ENCODE measurements around the gene ACLY.
"Not testable (repeated sequence)": the region's sequence is repeated elsewhere in the genome, so short reads cannot be mapped to it uniquely, and the experiment has no call there.

Gene ACLY

DNA sequence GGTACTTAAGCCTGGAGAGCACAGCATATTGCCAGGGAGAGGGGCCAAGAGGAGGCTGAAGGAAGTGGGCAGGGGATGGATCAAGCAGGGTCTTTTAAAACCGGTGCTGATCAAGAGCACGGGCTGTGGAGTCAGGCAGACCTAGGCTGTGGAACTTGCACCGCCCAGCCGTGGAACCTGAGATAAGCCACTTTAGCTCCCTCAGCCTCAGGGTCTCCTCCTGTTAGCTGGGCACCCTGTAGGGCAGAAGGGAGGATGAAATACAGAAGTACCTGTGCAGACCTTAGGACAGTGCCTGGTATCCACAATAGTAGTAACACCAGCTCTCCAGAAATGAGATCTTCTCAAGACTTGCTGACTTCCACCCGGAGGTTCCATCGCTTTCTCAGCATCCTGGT is 20.9 kb upstream of the ACLY start:
- DNase-seq (ENCODE audit: low read depth, low spot score): no peak

- DNase-seq (ENCODE audit: low read depth, low spot score): no peak
Observed at GRCh38 chr17:41939044-41939692, 20.4 kb upstream of the ACLY start.

- no peak for DNase-seq (ENCODE audit: low read depth, low spot score)
Observed at GRCh38 chr17:41937970-41938954, 19.5 kb upstream of the ACLY start.

- no peak for DNase-seq (ENCODE audit: low read depth, low spot score)
Observed at GRCh38 chr17:41935641-41936040, 16.9 kb upstream of the ACLY start.

DNA sequence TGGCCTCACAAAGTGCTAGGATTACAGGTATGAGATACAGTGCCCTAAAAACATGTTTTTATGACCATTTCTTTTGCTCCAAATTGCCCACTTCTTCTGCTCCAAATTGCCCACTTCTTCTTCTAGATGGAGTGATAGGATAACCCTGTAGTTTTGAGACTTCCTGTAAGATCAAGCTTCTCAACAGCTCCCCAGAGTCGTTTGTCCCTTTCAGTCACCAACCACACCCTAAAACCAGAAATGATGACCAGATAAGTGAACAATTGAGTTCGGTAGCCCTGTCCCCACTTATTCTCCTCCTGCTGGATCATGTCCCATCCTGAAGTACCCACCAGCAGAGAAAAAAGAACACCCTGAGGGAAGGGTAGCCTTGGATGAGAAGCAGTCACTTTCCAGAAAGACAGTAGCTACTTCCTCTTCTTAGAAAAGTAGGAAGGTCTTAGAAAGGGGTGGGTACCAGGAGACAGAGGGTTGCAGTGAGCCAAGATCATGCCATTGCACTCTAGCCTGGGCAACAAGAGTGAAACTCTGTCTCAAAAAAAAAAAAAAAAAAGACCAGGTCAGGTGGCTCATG is 14.2 kb upstream of the ACLY start:
- no peak for DNase-seq (ENCODE audit: low read depth, low spot score)

DNA sequence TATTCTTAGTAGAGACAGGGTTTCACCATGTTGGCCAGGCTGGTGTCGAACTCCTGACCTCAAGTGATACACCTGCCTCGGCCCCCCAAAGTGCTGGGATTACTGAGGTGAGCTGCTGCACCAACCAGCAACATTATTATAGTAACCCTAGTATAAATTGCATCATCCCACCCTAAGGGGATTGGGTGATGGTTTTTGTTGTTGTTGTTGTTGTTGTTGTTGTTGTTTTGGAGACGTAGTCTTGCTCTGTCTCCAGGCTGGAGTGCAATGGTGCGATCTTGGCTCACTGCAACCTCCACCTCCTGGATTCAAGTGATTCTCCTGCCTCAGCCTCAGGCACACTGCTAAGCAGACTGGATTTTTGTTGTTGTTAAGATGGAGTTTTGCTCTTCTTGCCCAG is 13.0 kb upstream of the ACLY start:
- not testable (repeated sequence) for DNase-seq (ENCODE audit: low read depth, low spot score)

- not testable (repeated sequence) for DNase-seq (ENCODE audit: low read depth, low spot score)
Observed at GRCh38 chr17:41930833-41931156, 12.0 kb upstream of the ACLY start.

GRCh38 chr17:41930009-41930832 is 11.5 kb upstream of the ACLY start, which contains the start of gene ODAD4:
TSS of gene ODAD4 (plus strand) at chr17:41930617. CDS start at chr17:41930724, 107 bp downstream.
- DNase-seq (ENCODE audit: low read depth, low spot score): peak; percentile 89

- DNase-seq (ENCODE audit: low read depth, low spot score): no peak
Observed at GRCh38 chr17:41928693-41929251, 10.0 kb upstream of the ACLY start.

- DNase-seq (ENCODE audit: low read depth, low spot score): no peak
Observed at GRCh38 chr17:41925991-41926590, 7.3 kb upstream of the ACLY start.

DNA sequence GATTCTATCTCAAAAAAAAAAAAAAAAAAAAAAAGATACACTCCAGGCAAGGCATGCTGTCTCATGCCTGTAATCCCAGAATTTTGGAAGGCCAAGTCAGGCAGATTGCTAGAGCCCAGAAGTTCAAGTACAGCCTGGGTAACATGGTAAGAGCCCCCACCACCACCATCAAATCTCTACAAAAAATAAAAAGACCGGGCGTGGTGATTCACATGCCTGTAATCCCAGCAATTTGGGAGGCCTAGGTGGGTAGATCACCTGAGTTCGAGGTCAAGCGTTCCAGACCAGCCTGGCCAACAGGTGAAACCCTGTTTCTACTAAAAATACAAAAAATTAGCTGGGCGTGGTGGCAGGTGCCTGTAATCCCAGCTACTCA is 1.8 kb upstream of the ACLY start:
- no peak for DNase-seq (ENCODE audit: low read depth, low spot score)

DNA sequence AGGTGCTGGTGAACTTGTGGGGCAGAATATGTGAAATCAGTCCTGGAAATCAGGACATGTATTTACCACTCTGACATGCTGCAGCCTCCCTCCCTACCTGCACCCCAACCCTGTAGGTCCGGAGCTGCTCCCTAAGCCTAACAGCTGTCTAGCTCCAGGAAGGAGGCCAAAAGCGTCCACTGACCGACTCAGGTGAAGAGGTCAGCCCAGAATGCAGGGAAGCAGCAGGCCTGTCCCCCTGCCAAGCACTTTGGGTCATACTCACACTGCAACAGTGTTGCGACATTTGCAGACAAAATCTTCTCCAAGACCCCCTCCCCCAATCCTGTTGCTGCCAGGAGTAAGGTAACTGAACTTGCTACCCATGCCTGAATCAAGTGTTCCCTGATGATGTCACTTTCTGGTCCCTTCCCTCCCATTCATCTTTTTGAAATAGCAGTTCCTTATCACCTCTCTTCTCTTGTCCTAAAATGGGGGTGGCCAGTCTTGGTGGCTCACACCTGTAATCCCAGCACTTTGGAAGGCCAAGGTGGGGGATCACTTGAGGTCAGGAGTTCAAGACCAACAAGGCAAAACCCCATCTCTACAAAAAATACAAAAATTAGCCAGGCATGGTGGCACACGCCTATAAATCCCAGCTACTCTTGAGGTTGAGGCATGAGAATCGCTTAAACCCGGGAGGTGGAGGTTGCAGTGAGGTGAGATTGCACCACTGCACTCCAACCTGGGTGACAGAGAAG is 1.3 kb upstream of the ACLY start:
- DNase-seq (ENCODE audit: low read depth, low spot score): no peak

DNA sequence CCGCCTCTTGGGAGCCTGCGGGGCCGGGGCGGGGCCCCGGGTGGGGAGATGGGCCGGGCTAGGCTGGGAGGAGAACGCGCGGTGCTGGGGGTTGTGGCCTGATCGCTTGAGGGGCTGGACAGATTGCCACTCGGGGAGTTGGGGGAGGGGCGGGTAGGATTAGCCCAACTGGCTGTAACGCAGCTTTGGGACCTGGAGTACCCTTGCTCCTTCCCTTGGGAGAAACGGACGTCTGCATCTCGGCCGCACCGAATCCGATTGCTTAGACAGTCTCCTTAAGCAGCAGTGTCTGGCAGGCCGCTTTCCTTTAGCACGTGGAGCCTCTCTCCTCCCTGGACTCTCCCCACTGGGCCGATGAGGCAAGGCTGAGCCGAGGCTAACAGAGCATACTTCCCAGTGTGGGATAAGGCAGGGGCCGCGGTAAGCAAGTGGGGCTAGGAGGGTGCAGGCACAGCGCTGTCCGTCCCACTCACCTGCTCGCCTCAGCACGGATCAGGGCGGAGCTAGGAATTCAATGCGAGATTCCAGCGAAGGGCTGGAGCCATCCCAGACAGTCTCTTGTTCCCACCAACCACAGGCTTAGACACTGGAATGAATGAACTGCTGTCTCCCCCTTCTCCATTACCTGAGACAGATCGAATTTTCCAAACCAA is 540 bp upstream of the ACLY start:
- DNase-seq (ENCODE audit: low read depth, low spot score): no peak

- no peak for DNase-seq (ENCODE audit: low read depth, low spot score)
Observed at GRCh38 chr17:41917679-41918313, 955 bp downstream of the ACLY start.

DNA sequence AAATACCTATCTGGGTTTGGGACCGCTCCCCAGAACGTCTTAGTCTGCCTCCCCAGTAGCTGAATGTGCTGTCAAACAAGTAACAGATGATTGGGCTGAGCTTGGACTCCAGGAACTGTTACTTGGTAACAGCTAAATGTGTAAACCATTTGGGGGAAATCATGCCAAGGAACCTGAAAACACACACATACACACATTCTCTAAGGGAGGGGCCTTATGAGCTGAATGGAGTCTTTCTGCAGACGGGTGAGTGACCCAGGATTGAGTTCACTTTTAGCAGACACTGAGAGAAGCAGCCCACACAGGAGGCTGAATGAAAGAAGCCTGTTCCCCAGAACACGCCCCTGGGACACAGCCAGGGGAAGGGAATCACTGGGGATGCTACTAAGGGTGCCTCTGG is 1.6 kb downstream of the ACLY start:
- no peak for DNase-seq (ENCODE audit: low read depth, low spot score)

DNA sequence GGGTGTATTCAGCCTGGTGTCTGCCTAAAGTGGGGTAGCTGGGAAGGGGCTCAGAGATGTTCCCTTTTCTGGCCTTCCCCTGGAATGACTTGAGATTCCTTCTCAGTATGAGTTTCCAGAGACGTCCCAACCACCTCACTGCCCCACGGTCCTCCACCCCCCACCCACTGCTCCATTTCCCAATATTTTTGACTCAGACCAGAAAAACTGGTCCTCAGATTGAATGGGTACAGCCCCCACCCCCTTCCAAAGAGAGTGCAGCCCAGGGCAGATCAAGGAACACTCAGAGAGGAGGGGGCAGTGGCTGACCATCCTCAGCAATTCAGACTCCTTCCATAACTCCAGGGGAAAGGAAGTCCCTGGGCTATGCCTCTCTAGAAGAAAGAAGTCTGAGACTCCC is 3.2 kb downstream of the ACLY start:
- DNase-seq (ENCODE audit: low read depth, low spot score): no peak

DNA sequence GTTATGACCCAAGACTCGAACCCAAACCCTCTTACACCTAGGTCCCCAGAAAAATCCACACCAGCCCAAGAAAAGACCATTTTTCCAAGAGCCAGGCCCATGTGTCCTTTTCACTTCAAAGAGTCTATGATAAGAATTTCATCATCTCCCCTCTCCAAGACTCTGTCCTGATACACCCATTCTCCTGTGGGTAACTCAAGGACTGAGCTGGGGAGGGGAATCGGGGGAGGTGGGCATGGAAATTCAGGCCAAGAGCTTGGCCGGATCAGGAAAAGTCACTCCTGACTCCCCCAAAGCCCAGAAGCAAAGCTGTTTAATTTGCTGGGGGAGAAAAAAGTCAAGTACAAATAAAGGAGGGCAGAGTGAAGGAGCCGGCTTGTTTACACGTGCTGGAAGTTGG is 3.7 kb downstream of the ACLY start:
- no peak for DNase-seq (ENCODE audit: low read depth, low spot score)

- DNase-seq (ENCODE audit: low read depth, low spot score): no peak
Observed at GRCh38 chr17:41914358-41914766, 4.4 kb downstream of the ACLY start.

DNA sequence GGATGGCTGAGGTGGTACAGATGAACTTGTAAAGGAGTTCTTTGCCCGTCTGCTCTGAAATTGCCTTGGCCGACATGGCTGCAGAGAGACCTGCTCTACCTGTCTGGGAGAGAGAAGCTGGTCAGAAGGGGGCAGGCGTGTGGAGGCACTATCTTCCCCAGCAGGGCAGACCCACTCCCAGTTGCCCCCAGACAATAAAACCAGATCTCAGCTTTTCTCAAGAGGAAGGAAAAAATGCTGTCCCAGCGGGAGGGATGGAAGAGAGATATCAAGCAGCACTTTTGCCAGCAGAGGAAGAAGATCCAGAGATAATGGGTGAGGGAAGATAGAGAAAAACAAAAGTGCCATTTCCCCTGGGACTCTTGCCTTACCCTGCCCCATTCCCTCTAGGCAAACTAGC is 5.0 kb downstream of the ACLY start:
- DNase-seq (ENCODE audit: low read depth, low spot score): no peak

Measured in brain pericyte (primary cell).